Left ventricle myocardium inferior (tissue), 1 donor: ENCODE measurements around the gene APEH. TPM values are rescaled to one million over a fixed set of nuclear protein-coding genes. Genes with fewer than 3 reads are reported as not detected.

Experiments
- DNase-seq: peaks from one replicate; pipeline ENCODE4 v3.0.0-alpha.2; 2020
- H3K27ac ChIP-seq: fragments of 200-600 bp; replicated peaks from 2 replicates; pipeline ENCODE4 v1.8.0; 2021
- H3K27me3 ChIP-seq: fragments of 200-600 bp; 2 replicates; pipeline ENCODE4 v1.8.0; 2021; ENCODE audit warnings: low read depth
- H3K36me3 ChIP-seq: fragments of 200-600 bp; 2 replicates; pipeline ENCODE4 v1.8.0; 2021
- H3K4me1 ChIP-seq: fragments of 200-600 bp; 2 replicates; pipeline ENCODE4 v1.8.0; 2021
- H3K4me3 ChIP-seq: fragments of 200-600 bp; 2 replicates; pipeline ENCODE4 v1.8.0; 2021; ENCODE audit warnings: mild to moderate bottlenecking, moderate library complexity
- H3K9me3 ChIP-seq: fragments of 200-600 bp; replicated peaks from 2 replicates; pipeline ENCODE4 v1.8.0; 2021
- intact Hi-C: fragments of 100-400 bp; cut with micrococcal nuclease; formaldehyde crosslinking; loops from one replicate; pipeline ENCODE4 v1.11.0; 2022
- total RNA-seq: library from RNA; stranded (reverse); fragmentation: NEBNext Ultra II Directional; extraction: Animal tissue kit (Norgen Biotek cat#: 25700); gene quantifications from one replicate; pipeline ENCODE4 v1.2.1, GENCODE V29; 2021
- TF ChIP-seq, protein P1 (sequence below): fragments of 200-600 bp; IDR thresholded peaks from 2 replicates; pipeline ENCODE4 v1.8.0; 2021; ENCODE audit warnings: antibody characterized with exemption, mild to moderate bottlenecking, borderline replicate concordance
- donor health status: DM: no; HTN: yes; CAD: no; lungs with severe emphysema.

APEH gene
- total RNA-seq, 1 donor from 2014 or later: 99.0 TPM

DNA sequence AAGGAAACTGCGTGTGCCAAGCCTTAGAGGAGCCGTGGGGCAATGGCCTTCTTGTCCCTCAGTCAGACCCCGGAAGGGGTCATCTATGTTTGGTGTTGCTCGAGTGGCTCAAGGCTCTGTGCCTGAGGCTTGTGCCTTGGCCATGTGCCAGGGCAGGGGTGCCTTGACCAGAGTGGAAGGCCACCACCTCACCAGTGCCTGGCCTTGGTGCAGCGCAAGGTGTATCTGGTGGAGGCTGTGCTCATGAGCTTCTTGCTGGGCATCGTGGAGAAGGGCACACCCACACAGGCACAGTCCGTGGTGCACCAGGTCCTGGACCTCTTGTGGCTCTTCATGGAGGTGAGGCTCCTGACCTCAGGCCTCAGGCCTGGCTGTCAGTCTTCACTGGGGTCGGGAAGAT, 25.9 kb downstream of the APEH start:
- DNase-seq: no peak
- H3K4me3 ChIP-seq: no peak overlapping the region
- H3K36me3 ChIP-seq: peaks cover 63% of the 10 kb centered on the region
- TF ChIP-seq, protein P1, sequence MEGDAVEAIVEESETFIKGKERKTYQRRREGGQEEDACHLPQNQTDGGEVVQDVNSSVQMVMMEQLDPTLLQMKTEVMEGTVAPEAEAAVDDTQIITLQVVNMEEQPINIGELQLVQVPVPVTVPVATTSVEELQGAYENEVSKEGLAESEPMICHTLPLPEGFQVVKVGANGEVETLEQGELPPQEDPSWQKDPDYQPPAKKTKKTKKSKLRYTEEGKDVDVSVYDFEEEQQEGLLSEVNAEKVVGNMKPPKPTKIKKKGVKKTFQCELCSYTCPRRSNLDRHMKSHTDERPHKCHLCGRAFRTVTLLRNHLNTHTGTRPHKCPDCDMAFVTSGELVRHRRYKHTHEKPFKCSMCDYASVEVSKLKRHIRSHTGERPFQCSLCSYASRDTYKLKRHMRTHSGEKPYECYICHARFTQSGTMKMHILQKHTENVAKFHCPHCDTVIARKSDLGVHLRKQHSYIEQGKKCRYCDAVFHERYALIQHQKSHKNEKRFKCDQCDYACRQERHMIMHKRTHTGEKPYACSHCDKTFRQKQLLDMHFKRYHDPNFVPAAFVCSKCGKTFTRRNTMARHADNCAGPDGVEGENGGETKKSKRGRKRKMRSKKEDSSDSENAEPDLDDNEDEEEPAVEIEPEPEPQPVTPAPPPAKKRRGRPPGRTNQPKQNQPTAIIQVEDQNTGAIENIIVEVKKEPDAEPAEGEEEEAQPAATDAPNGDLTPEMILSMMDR: no peak
- H3K4me1 ChIP-seq: peaks cover 41% of the 10 kb centered on the region
- no peaks in the 10 kb centered on the region for H3K27me3 ChIP-seq
- no peak overlapping the region for H3K27ac ChIP-seq
- intact Hi-C loops: no loop called here
- H3K9me3 ChIP-seq: no peaks in the 10 kb centered on the region

DNA sequence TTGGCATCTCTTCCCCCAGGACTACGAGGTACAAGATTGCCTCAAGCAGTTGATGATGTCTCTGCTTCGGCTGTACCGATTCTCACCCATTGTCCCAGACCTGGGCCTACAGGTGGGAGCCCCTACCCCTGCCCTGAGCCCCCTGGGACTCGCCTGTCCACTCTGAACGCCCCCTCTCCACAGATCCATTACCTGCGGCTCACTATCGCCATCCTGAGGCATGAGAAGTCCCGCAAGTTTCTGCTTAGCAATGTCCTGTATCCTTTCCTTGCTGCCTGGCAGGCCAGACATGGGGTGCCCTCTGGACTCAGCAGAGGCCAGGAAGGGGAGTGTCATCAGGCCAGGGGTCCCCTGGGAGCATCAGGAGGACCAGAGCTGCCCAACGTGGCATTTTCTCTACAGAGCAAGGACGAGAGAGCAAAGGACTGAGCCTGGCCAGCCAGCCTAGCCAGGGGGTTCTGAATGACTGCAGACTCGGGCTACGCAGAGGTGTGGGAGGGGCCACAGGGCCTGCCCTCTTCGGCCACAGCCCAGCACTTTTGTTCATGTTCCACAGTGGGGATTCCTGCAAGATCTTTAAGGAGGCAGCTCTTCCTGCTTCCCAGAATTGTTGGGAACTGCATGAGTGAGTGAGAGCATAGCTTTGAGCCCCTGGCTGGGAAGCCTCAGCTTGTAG, 26.4 kb downstream of the APEH start:
- TF ChIP-seq, protein P1: no peak
- no peak overlapping the region for H3K27ac ChIP-seq
- H3K27me3 ChIP-seq: no peaks in the 10 kb centered on the region
- H3K9me3 ChIP-seq: no peaks in the 10 kb centered on the region
- peaks cover 36% of the 10 kb centered on the region for H3K4me1 ChIP-seq
- DNase-seq: no peak
- no peak overlapping the region for H3K4me3 ChIP-seq
- intact Hi-C loops: no loop called here
- peaks cover 69% of the 10 kb centered on the region for H3K36me3 ChIP-seq

DNA sequence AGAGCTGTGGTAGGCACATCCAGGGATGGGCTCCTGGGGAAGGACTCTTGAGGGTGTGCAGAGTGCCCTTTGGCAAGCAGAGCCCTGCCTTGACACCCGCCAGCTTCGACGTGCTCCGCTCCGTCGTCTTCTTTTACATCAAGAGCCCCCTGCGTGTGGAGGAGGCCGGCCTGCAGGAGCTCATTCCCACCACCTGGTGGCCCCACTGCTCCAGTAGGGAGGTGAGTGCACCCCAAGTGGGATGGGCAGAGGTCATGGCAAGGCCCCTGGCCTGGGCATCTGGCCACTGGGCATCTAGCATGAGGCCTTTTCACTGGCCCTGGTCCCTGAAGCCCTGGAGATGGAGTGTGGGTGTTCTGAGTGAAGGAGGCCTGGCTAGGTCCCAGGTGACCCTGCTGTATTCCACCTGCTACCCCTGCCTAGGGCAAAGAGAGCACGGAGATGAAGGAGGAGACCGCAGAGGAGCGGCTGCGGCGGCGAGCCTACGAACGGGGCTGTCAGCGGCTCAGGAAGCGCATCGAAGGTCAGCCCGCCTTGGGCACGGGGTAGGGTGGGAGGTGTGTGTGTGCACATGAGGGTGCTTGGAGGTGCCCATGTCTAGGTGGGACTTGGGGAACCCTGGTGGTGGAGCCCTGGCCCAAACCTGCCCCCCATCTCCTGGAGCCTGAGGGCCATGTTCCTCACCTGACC, 27.4 kb downstream of the APEH start:
- Histone ChIP-seq H3K27ac (no peak overlapping the region), H3K4me1 (peaks cover 31% of the 10 kb centered on the region), H3K36me3 (peaks cover 77% of the 10 kb centered on the region), H3K4me3 (no peak overlapping the region), H3K9me3 (no peaks in the 10 kb centered on the region), H3K27me3 (no peaks in the 10 kb centered on the region)
- DNase-seq: no peak
- TF ChIP-seq, protein P1: peak; percentile 46
- intact Hi-C loops: no loop called here

DNA sequence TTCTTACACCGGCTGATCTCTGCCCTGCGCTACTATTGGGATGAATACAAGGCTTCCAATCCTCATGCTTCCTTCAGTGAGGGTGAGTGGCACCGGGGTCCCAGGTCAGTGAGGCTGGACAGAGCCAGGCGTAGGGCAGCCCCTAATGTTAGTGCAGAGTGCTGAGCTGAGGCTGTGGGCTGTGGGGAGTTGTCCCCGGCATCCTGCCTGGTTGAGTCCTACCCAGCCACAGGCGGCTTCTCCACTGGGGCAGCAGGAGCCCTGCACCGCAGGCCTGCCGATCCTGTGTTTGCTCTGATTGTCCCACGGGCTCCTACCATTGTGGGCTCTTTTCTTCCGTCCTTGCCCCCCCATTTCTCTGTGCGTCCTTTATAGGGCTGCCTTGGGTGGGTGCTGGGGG, 28.5 kb downstream of the APEH start:
- intact Hi-C loops: no loop called here
- H3K27ac ChIP-seq: no peak overlapping the region
- DNase-seq: no peak
- peaks cover 77% of the 10 kb centered on the region for H3K36me3 ChIP-seq
- peaks cover 26% of the 10 kb centered on the region for H3K4me1 ChIP-seq
- H3K27me3 ChIP-seq: no peaks in the 10 kb centered on the region
- TF ChIP-seq, protein P1: no peak
- H3K9me3 ChIP-seq: no peaks in the 10 kb centered on the region
- no peak overlapping the region for H3K4me3 ChIP-seq

DNA sequence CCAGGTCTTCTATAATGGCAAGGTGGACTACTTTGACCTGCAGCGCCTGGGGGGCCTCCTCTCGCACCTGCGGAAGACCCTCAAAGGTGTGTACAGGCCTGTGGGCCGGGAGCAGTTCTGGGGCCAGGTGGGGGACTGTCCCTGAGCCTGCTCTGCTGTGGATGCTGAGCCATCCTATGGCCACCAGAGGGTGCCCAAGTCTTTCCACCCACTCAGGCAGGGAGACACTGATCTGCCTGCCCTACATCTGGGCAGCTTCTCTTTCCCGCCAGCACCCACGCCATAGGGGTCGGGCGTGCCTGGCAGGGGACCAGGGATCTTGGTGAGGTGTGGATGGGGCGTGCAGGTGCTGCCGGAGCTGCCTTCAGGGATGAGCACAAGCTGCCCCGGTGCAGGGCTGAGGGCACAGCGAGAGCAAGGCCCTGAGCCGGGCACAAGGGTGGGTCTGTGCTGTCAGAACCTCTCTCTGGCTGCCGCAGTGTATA, 29.3 kb downstream of the APEH start:
- peaks cover 26% of the 10 kb centered on the region for H3K4me1 ChIP-seq
- H3K27ac ChIP-seq: no peak overlapping the region
- TF ChIP-seq, protein P1: peak; percentile 84
- H3K36me3 ChIP-seq: peaks cover 69% of the 10 kb centered on the region
- intact Hi-C loops: no loop called here
- no peaks in the 10 kb centered on the region for H3K27me3 ChIP-seq
- DNase-seq: peak; percentile 40
- H3K4me3 ChIP-seq: no peak overlapping the region
- no peaks in the 10 kb centered on the region for H3K9me3 ChIP-seq
